HG03025 (cell line): ENCODE measurements around the gene METTL6.
"Not testable (repeated sequence)": the region's sequence is repeated elsewhere in the genome, so short reads cannot be mapped to it uniquely, and the experiment has no call there.

Source experiments
- ATAC-seq: cut with Tn5 transposase; IDR thresholded peaks from one replicate; pipeline ENCODE4 v1.9.1; 2021; ENCODE audit warnings: mild to moderate bottlenecking, moderate library complexity; ENCODE audit not compliant: unreplicated experiment, low FRiP score

Gene METTL6, protein sequence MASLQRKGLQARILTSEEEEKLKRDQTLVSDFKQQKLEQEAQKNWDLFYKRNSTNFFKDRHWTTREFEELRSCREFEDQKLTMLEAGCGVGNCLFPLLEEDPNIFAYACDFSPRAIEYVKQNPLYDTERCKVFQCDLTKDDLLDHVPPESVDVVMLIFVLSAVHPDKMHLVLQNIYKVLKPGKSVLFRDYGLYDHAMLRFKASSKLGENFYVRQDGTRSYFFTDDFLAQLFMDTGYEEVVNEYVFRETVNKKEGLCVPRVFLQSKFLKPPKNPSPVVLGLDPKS

DNA sequence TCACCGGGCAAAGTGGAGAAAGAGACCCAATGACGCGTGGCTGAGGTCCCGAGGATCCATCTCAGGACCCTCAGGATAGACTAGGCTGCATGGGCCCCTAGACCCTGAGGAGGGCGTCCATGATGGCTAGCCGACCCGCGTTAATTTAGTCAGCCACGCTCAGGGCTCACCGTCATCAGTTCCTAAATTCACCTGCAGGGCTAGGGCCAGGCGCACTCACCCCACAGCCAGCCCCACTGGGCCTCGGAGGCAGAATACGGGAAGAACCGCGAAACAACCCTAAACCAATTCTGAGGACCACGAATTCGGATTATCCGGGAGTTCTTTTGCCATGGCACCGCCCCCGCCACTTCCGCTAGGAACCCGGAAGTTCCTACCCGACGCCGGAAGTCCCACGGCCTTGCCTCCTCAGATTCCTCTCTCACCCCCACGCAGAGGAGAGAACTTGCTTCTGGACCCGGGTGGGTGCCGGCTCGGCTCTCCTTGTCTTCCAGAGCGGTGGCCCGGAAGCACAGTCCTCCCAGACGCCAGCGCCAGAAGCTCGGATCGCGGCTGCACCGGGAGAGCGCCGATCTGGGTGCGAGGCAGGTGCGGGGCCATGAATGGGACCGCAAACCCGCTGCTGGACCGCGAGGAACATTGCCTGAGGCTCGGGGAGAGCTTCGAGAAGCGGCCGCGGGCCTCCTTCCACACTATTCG, at the start of gene METTL6, which contains the start of gene EAF1:
Gene METTL6, minus strand, starts transcription at position 363 of the 699 bp plus-strand sequence. CDS start 1,033 bp downstream, outside the sequence.
Gene EAF1, plus strand, starts transcription at position 417 of the 699 bp plus-strand sequence. Its CDS starts 182 bp downstream, at position 599.
- peak; percentile 83 for ATAC-seq

DNA sequence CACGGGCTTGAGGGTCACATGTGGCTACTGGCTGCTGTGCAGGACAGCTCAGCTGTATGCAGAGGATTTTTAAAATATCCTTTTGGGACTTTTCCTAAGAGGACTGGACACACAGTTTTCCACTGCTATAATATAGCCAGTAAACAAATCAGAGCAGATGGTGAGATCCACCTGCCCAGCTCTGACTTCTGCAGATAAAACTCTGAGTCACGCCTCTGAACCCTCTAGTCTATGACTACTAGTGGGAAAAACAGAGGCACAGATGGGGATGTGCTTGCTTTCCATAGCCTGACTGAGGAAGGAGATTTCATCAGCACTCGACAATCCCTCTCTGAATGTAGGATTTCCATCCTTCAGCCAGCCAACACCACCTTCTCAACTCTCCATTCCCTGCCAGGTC, 49.0 kb upstream of the METTL6 start:
- no peak for ATAC-seq

DNA sequence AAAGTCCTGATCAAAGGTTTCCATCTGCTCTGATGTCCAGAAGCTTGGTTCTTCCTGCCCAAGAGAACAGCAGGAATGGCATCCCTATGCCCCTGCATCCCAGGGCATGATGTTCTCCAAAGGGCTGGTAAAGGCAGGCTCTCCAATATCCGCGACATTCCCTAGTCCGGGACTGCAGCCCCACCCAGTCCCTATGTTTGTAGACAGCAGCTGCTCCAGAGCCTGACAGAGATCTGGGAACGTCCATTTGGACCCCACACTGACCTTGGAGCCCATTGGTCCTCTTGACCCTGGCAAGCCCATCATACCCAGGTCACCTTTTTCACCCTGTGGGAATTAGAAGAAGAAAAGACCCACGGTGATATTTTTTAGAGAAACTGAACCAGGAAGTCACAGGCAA, 47.8 kb upstream of the METTL6 start:
- ATAC-seq, result no peak

DNA sequence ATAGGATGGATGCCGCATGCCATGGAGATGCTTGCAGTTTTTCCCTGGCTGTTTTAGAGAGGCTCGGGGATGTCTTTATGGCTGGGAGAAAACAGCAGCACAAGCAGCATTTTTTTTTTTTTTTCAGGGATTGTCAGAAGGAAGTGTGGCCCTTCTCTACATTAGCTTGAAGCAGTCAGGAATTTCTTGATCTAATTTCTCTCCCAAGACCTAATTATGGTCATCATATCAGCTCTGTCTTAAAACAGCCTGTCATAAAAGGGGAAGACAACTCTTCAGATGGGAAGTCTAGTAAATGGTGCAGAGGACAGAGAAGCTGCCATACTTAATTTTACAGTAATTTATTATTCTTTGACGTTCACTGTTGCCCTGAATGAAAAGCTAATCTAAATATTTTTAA, 44.5 kb upstream of the METTL6 start:
- no peak for ATAC-seq

DNA sequence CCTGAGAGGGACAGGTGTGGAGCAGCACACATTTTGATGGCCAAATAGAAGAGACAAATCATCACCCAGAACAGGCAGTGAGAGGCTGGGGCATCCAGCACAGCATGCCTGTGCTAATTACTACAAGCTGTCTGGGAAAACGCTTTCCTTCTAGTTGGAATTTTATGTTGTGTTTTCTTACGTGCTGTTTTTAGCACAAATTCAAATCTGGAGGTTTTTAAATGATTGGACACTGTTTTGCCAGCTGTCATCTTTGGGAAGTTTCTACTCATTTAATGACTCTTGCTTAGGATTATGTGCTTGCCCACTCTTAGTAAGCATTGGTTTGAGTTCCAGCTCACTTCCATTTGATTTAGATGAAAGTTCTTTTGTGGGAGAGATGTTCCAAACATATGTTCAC, 43.5 kb upstream of the METTL6 start:
- ATAC-seq, result no peak

DNA sequence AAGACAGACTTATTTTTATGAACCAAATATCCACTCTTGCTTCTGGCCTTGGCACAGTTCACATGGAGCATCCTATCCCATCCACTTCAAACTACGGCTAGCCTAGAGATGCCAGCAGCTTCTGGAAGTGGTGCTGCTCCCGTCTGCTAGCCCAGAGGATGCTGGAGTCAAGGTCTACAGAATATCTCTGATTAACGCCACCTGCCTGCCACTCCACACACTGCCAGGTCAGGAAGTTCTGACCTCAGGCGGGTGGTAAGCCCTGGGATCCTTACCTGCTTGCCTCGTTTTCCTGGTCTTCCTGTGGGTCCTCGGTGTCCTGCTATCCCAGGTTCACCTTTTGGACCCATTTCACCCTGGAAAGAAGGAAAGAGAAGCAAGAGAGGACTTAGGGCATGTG, 42.9 kb upstream of the METTL6 start:
- no peak for ATAC-seq

DNA sequence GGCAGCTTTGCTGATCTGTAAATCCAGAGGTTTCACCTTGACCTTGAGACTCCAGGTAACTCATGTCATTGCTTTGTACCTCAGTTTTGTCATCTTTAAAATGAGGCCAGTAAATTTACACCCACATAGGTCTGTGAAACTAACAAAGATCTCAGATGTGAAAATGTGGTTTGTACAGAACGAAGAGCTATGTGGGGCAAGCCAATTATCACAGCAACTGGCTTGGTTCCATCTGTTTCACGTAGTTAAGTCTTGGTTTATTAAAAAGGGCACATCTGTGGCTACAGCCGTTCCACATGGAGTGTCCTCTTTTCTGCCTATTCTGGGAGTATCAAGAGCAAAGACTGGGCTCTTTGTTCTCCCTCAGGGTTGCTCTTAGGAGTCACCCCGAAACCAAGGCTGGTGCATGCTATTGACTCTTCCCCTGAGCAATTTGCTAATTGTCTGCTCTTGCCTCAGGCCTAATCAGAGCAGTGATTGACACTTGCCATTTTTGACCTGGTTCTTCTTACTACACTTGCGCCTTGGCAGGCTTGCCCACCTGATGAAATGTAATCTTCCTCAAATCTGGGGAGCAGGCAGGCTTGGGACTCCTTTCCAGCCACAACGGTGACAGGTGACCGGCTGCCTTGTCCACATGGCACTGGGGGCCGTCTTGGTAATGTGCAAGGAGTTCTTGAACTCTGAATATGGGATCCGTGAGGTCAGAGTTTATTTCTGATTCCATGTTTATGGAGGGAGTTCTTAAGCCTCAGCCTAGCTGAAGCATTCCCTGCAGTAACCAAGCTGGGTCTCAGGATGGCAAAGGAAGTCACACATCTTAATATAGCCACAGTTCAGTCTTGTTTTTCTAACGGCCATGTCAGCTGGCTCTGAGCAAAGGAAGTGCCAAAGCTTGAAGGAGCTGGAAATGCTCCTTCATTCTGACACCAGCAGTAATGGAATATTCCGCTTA, 40.2 kb upstream of the METTL6 start:
- ATAC-seq, result no peak

DNA sequence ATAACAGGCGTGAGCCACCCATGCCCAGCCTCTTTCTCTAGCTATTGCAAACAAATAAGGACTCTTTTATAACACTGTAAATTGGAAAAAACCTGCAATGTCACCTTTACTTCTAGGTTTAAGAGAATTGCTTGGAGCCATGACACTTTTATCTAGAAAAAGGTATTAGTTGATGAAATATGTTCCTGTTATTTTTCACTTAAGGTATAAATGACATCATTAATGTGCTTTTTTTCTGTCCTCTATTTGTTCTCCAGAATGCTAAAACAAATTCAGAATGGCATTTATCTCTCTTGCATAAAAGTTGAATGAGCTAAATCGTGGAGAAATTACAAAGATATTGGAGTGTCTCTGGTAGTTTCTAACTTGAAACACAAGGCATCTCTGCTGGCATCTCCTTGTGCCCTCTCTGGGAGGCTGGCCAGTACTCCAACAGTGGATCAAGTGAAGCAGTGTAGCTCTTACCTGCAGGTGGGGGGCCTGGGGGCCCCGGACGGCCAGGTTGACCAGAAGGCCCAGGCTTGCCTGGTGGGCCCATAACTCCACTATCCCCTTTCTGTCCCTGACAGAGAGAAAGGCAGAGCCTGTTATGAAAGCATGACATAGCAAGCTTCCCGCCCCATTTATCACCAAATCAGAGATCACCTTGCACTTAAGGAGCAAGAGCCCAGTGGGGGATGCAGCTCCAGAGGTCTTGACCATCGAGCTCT, 38.7 kb upstream of the METTL6 start:
- no peak for ATAC-seq

DNA sequence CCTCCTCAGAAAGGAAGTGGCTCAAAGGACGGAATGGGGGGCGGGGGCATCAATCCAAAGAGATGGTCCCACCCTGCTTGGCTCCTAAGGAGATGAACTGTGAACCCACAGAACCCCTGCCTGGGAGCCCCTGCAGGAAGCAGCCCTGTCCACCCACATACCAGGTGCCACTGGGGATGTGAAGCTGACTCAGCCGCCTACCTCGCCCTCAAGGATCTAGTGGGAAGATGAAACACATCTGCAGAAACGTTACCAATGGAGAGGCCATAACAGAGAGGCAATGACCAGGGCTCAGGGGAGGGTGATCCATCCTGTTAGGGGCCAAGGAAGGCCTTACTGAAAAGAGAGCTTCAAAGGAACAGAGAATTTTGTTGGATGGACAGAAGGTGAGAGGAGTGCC, 35.1 kb upstream of the METTL6 start:
- ATAC-seq, result no peak

DNA sequence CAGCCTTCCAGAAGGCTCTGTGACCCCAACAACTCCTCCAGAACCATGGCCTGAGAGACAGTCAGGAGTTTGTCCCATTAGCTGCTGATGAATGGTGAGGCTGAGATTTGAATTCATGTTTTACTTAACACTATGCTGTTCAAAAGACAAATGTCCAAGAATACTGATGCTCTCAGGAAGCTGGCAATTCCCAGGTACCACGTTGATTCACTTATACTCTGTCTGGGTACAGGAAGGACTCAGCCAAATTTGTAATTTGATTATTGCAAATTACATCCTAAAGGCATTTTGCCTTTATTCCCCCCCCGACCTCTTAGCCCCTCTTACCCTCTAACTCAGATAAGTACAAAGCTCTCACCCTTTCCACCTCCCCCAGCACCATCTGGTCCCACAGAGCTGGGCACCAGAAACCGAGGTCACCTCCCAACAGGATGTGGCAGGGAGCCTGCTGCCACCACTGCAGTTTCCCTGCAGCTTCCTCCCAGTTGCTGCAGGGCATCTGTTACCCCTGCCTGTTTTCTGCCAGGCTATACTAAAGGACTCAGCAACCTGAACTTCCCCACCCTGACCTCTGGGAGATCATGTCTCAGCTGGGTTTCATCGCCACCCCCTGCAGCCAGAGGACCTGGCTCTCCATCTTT, 33.7 kb upstream of the METTL6 start:
- ATAC-seq, result no peak

DNA sequence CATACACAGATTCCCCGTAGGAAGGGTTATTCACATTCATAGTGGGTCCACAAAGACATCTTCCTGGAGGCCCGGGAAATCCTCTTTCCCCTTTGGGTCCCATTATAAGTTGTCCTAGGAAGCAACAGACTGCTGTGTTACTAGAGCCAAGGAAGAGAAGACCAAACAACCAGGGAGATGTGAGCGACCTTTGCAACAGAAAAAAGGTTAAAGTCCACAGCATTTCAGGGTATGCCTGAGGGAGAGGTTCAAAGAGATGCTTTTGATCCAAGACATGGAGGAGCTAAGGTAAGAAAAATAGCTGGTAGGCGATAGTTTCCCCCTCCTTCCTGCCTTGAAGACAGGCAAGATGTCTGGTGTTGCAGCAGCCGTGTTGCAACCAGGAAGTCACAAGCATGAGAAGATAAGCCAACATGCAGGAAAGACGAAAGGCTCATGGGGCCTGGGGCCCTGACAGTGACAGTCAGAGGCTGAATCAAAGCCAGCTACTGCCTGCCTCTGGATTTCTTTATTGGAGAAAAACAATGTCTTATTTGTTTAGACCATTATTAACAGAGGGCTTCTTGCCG, 31.0 kb upstream of the METTL6 start:
- no peak for ATAC-seq

DNA sequence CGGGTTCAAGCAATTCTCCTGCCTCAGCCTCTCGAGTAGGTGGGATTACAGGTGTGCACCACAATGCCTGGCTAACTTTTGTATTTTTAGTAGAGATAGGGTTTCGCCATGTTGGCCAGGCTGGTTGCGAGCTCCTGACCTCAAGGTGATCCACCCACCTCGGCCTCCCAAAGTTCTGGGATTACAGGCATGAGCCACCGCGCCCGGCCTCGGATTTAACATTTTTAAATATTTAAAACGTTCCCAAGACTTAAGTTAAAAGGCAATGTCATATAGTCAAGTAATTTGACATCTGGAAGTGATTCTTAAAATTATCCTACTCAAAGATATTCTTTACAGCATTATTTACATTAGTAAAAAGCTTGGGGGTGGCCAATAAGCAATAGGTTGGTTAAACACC, 29.6 kb upstream of the METTL6 start:
- ATAC-seq, result not testable (repeated sequence)

DNA sequence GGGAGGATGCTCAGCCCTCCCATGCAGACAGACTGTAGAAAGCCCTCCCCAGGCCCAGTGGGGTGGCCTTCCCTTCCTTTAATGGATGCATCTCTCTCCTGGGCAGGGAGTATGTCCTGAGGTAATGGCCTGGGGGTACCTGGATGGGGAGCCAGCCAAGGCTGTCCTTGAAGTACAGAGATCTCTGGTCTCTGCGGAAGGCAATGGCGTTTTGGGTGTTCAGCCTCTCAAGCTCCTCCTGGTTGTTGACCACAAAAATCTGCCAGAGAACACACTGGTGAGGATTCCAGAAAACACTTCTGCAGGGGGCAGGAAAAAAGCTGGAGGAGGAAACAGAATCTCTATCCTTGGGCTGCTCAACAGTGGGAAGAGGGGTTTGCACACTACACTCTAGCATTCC, 29.0 kb upstream of the METTL6 start:
- no peak for ATAC-seq

DNA sequence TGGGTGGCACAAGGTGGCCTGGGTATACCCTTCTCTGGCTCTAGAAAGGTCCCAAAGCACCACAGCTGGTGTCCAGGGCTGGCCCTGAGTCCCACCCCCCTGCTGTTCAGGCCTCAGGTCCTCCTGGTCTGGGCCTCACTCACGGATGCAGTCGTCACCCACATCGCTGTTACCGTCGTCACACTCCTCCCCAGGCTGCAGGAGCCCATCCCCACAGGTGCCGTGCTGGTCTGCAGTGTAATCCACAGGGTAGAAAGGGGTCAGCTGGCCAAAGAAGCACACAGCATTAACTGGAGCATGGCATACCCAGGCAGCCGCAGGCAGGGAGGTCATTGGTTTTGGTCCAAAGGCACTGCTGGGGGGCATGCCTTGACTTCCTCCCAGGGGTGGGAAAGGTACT, 28.4 kb upstream of the METTL6 start:
- no peak for ATAC-seq

DNA sequence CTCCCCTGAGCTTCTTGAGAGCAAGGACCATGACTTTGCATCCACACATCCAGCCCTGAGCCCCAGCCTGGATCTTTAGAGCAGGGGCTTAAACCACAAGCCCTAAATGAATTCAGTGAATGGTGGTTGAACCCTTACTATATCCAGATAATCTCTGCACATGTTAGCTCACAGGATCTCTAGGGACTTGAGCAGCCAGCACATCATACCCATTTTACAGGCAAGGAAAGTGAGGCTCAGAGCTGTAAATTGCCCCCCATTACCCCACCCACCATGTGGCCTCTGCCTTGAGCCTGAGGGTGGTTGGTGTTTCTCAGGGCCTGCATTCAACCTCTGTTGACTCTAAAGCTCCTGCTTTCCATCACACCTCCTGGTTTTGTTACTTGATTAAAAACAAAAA, 27.6 kb upstream of the METTL6 start:
- no peak for ATAC-seq

DNA sequence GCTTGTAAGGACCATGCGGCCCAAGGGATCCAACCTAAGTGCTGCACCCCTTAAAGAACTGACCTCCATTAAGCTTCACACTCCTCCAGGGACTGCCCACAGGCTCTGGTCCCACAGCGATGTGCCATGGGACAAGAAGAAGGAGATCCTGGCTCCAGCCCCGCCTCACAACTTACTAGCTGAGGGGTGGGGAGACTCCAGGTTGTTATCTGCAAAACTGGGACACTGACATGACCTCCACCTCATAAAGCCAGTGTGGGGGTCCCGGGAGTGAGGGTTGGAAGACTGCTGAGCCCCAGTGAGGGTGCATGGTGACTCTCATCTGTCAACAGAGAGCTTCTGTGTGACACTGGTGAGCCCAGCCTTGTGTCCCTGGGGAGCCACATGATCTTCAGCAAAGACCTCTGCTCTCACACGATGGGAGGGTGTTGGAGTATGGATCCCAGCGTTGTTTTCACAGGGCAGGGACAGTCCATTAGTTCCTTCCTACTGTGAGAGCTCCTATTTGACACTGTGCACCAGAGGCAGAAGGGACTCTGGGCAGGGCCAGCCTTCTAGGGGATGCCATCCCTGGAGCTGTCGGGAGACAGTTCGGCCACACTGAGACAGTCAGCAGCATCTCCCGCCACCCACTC, 26.8 kb upstream of the METTL6 start:
- ATAC-seq, result no peak

DNA sequence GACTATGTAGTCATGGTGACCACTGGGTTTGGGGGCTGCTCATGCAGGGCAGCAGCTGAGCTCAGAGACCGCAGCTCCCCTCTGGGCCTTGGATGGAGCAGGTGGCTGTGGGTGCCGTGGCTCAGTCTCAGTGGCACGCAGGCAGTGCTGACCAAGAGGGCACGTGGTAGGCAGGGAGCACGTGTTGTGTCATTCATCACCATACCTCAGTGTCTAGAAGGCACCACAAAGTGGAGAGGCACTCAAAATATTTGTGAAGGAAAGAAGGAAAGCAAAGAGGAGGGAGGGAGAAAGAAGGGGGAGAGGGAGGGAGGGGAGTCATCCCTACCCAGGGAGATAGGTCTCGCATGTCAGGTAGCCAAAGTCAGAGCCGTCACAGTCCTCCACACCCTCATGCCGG, 26.2 kb upstream of the METTL6 start:
- ATAC-seq, result no peak

DNA sequence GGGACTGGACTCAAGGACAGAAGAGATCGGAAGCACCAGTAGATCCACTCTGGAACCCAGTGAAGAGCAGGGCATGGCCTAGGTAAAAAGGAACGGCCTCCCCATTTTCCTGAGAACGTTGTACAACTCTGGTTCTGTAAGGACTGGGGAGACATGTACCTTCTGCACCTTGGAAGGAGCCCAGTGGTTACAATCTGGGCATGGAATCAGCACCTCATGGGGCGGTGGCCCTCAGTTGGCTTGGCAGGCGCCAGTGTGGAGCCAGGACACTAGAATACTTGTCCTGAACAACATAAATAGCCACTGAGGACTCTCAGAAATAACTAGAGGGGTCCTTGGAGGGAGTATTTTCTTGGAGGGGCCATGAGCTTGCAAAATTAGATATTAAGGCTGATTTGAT, 25.6 kb upstream of the METTL6 start:
- no peak for ATAC-seq

DNA sequence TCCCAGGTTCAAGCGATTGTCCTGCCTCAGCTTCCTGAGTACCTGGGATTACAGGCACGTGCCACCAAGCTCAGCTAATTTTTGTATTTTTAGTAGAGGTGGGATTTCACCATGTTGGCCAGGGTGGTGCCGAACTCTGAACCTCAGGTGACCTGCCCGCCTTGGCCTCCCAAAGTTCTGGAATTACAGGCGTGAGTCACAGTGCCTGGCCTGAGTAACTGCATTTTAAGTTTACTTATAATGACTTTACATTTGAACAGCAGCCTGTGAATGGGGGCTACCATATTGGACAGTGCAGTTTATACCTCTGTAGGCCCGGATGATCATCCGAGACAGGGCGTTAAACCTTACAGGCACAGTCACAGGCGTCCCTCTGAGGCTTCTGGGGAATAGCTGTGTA, 24.8 kb upstream of the METTL6 start:
- ATAC-seq, result no peak
